ENCODE measurements around the gene RGMA. TPM values are rescaled to one million over a fixed set of nuclear protein-coding genes. Genes with fewer than 3 reads are reported as not detected.

The RGMA gene, protein sequence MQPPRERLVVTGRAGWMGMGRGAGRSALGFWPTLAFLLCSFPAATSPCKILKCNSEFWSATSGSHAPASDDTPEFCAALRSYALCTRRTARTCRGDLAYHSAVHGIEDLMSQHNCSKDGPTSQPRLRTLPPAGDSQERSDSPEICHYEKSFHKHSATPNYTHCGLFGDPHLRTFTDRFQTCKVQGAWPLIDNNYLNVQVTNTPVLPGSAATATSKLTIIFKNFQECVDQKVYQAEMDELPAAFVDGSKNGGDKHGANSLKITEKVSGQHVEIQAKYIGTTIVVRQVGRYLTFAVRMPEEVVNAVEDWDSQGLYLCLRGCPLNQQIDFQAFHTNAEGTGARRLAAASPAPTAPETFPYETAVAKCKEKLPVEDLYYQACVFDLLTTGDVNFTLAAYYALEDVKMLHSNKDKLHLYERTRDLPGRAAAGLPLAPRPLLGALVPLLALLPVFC
- total RNA-seq (2014; rRNA removed; shearing (Covaris generic)), result 0.42 TPM in 1 of 2 replicates, not detected in the other

DNA sequence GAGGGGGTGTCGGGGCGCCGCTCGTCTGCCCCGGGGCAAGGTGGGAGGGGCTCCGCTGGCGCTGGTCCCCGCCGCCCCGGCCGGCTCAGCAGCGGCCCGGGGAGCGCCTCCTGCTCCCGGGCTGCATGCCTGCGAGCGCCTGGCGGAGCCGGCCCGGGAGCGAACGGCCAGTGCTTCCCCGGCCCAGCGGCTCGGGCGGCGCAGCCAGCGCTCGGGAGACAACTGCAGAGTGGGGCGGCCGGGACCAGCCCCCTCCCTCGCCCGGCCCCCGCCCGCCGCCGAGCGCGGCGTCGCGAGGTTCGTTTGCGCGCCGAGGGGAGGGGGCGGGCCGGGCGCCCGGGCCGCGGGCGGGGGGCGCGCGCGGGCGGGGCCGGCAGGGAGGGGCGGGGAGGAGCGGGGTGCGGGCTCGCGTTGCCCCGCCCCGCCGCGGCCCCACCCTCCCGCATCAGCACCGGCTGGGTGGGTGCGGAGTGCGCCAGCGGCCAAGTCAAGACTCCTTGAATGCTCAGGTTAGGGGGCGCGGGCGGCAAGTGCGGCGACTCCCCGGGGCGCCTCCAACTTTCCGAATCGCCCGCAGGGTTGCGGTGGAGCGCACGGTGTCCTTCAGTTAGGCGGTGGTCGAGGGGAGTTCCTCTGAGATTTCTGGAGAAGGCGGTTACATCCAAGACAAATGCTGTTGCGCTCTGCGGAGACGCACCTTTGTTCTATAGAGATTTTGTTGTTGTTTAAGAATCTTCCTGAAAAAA lies at the start of gene RGMA:
TSS of gene RGMA (minus strand) at position 231 of the 746 bp plus-strand sequence. CDS start 279 bp downstream, outside the sequence.
- DNase-seq (ENCODE audit: low read depth), result peak; percentile 31

DNA sequence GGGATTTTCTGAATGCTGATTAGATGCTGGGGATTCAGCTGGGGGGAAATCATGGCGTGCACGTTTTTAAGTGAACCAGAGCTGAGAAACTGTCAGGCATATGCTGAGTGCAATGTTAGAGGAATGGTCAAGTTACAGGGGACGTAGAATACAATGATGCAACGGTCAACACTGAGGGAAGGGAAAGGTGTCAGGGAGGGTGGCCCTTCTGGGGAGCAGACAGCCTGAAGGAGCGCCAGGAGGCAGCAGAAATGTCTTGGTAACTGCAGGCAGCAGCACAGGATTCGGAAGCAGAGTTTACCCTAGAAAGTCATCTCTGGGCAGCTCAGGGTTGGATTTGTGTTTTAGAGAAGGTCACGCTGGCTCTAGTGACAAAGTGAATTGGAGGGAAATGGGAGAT lies 47.6 kb upstream of the RGMA start:
- no peak for DNase-seq (ENCODE audit: low read depth)

DNA sequence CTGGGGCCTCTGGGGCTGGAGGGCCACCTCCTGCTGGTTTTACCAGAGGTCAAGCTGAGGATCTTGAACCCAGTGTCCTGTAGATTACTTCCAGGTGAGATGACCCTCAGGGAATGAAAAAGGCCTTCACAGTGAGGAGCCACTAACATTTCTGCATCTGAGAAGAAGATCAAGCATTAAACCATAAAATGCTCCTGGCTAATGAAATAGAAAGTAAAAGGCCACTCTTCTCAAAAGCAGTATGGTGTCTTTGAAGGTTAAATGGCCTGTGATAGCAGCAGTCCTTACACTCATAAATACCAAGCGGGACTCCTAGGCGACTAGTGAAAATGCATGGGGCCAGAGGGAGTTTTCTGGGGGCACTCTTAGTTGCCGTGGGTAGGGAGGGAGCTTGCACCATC lies 47.0 kb upstream of the RGMA start:
- no peak for DNase-seq (ENCODE audit: low read depth)

DNA sequence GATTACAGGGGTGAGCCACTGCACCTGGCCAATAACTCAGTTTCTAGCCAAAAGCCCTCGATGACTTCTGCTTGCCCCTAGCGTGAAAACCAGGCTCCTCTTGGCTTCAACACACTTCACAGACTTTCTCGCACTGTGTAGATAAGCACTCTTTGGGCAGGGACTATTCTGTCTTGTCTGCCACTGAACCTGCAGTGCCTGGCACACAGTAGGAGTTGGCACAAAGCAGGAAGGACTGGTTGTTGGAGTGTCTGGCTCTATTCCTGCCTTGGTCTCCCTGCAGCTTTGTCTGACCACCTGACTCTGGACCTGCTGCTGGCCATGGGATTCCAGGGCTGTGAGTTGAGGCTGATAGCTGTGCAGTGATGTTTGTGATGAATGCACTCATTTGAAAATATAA lies 46.4 kb upstream of the RGMA start:
- no peak for DNase-seq (ENCODE audit: low read depth)

DNA sequence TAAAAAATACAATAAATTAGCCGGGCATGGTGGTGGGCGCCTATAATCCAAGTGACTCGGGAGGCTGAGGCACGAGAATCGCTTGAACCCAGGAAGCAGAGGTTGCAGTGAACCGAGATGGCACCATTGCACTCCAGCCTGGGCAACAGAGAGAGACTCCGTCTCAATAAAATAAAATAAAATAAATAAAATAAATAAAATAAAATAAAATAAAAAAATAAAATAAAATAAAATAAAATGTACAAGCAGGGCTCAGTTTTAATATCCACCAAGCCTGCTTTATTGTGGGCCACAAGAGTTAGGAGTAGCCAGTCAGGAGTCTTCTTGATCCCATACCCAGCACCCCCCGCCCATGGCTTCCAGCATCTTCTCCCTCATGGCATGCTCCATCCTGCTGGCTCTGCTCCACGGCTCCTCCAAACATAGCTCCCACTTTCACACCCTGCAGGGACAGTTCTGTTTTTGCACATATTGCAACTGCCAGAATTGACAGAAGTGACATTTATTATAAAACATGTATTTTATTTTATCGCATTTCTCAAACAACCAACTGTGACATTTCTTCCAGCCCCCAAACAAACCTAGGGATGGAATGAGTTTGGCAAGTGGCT lies 42.6 kb upstream of the RGMA start:
- no peak for DNase-seq (ENCODE audit: low read depth)

DNA sequence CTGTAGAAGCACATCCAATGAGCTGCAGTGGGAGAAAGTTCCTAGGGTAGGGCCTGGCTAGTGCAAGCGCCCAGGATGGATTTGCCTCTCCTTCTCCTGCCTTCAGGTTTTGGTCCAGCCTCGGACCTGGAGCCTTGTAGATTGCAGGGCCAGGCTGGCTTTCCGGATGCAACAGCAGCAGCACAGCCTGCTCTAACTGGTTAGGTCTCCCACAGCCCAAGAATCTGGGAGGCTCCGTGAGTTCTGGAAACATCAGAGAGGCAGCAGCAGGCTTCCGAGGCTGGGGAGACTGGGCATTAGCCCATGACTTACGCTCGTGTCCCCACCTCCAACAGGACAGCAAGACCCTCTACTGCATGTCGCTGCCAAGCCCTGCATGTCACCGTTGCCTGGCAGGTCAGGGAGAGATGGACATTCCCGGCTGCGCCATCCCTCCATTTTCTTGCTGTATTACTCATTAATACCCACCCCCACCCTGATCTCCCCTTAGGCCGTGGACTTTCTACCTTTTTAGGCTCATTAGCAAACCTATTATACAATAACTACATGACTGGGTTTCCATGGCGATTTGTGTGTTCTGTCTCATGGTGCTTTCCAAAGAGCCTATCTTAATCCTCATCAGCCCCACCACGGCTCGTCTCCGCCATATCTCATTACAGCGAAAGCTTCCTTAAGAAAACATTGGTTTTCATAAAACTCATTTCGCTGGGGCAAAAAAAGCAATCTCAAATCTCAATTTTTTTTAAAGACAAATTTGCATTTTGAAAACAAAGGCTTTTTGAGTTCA lies 40.9 kb upstream of the RGMA start:
- DNase-seq (ENCODE audit: low read depth), result no peak

DNA sequence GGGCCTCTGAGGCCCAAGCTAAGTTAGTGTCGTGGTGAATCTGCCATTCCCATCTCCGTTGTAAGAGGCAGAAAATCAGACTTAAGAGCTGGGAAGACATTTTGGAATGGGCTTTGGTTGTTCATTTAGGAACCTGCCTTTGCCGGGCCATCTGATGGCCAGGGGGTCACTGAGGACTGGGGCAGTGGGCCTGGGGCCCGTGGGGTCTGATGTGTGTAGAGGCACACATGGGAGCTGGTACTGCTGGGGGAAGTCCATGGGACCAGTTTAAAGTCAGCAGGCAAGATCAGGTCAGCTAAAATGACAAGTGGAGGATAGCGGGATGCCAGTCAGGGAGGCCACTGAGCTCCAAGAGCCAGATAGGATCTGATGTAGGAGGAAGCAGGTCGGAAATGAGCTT lies 38.3 kb upstream of the RGMA start:
- DNase-seq (ENCODE audit: low read depth), result no peak

DNA sequence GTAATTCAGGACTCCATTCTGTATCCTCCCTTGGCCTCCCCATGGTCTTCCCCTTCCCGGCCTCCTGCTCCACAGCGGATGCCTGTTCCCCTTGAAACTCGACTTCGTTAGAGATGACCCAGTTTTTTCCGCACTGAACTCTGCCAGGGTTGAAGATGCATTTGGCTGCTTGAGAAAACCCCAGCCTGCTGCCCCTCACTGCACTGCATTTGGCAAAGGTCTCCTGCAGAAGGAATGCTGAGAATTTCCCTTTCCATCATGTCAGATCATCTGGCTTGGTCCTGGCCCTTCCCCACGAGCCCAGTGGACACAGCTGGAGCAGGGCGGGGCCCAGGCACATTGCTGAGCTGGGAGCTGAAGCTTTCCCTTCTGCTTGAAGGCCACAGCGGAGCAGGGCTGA lies 37.6 kb upstream of the RGMA start:
- no peak for DNase-seq (ENCODE audit: low read depth)

DNA sequence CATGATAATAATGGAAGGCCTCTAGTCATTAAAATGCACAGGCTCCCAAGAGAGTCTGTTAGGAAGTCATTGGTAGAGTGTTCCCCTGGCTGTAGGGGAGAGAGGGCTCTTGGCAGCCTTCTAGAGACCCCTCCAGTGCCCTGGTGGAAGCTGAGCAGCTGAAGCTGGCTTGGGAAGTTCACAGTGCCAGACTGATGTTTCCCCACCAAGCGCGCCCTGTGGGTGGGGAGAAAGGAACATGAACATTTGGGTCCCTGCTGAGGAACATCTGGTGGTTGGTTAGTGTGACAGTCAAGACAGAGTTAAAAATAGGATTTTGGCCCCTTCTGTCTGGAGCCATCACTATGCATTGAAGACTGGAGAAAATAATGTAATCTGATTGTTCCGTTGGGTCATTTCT lies 37.1 kb upstream of the RGMA start:
- no peak for DNase-seq (ENCODE audit: low read depth)

DNA sequence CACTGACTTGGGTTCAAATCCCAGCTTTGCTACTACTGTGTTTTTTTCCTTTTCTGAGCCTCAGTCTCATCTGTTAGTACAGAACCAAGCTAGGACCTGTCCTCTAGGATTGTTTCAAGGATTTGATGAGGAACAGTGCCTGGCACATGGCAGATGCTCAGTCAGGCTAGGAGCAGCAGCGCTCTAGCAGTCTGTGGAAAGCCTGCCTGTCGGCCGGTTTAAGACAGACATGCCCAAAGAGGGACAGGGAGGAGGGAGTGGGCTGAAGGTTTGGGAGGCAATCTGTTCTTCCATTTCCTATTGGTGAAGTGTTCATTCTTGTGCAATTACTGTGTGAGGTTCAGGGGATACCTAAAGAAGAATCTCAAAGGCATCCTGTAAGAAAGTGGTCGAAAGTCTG lies 35.1 kb upstream of the RGMA start:
- DNase-seq (ENCODE audit: low read depth), result no peak

DNA sequence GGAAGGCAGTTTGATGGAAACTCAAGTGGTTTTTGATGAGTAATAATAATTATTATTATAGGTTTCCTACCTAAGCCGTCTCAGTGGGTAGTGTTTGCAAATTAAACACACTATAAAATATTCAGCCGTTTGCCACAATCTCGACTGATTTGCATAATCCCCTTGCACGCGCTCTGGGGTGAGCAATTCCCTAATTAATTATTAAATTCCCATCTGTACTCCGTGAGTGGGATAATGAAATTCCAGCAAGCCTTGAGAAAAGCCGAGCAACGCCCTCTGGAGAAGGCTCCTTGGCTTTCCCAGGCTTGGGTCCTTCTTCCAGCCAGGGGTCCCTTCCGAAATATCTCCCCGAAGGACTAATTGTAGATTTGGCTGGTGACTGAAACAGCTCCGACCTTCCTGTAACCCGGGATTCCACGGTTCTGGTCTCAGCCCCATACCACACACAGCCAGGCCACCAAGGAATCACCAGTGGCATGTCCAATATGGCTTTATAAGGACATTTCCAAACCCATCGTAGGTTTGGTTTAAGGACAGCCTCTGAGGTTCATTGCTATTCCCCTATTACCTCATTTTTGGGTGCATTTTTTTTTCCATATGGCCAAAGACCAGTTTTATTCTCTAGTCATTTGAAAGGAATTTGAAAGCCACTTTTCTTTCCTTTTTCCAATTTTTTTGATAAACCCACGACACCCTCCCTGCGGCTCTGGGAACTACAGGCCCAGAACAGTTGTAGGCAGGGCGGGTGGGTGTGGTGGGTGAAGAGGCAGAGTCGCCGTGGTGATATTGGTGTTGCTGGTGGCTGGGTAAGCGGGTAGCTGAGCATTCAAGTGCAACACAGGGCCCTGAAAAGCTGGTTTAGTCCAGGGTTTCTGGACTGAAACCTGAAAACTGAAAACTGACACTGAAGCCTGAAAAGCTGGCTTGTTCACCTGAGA lies 33.2 kb upstream of the RGMA start:
- DNase-seq (ENCODE audit: low read depth), result peak; percentile 17

DNA sequence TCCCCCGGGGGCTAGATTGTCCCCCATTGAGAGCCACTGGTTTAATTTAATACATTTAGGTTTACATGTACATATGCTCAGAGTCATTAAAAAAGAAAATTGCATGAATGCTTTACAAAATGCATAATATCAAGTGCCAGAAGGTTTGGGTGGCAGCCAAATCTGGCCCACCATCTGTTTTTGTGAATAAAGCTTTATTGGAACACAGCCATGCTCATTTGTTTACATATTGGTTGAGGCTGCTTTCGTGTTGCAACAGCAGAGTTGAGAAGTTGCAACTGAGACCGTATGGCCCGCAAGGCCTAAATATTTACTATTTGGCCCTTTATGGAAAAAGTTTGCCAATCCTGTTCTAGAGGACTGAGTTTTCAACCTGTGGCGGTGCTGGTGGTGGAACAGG lies 32.1 kb upstream of the RGMA start:
- DNase-seq (ENCODE audit: low read depth), result no peak

DNA sequence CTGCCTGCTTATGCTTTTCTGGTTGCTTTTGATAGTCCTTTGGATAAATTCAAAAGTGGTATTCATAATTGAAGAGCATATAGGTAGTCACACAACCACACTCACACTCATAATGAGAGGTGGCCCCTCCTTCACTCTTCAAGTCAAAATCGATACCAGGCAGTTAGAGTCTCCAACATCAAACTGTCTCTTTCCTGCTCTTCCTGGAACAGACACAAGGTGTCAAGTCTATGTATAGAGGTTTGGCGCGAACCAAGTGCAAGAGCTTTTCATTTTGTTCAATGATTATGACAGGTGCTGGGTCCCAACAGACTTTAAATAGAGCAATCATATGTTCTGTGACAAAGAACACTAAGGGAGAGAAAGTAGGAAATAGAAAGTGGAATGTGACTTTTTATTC lies 29.9 kb upstream of the RGMA start:
- no peak for DNase-seq (ENCODE audit: low read depth)

DNA sequence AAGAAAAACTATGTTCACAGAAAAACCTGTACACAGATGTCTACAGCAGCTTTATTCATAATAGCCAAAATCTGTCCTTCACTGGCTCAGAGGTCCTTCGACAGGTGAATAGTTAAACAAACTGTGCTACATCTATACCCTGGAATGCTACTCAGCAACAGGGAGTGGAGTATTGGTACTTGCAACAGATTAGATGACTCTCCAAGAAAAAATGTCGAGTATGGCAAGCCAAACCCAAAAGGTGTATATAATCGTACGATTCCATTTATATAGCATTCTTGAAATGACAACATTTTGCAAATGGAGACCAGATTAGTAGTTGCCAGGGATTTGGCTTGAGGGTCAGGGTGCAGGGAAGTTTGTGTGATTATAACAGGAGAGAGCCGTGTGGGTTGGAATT lies 22.4 kb upstream of the RGMA start:
- no peak for DNase-seq (ENCODE audit: low read depth)

DNA sequence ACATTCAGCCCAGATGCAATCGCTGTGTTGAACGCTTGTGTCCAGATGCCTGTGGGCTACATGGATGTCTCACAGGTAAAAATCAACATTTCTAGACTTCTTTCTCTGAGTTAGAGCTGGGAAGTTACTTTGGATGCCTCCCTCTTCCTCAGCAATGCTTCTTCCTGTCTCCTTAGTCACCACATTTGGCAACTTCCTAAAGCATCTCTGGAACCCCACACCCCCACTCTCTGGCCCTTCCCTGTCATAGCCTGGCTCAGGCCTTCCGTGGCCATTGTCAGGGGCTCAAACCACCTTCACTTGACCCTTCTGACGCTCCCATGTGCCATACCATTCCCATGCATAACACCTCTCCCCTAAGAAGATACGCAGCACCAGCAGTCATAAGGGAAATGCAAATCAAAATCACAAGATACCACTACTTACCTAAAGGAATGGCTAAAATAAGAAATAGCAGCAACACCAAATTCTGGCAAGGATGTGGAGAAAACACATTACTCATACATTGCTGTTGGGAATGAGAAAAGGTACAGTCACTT lies 21.6 kb upstream of the RGMA start:
- no peak for DNase-seq (ENCODE audit: low read depth)

DNA sequence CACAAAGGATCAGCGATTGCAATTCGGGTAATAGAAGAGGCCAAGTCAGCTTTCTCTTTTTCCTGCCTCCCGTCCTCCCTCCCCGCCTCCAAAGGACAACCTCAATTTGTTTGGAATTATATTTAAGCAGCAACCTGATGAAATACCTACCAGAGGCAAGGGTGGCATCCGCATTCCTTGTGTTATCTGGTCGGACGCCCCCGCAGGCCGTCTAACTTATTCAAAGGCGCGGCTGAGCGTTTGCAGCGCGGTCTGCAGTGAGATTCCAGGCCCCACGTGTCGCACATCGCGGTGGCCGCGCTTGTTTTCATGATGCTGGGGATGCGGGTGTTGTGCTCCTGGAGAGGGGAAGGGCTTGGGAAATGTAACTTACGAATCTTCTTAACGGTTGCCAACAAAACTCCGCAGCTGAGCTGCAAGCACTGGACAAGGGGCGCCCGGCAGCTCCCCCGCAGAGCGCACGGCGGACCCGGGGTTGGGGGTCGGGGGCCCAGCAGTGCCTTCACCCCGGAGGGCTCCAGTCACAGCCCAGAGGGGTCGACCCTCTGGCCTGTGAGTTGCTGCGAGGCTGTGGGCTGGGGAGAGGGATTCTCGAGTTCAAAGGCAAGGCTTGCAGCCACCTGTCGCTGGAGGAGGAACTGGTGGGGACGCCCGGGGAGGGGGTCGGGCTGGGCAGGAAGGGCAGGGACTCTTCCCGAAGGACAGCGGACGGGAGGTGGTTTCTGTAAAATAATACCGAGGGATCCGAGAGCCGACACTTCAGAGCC lies 20.5 kb upstream of the RGMA start:
- no peak for DNase-seq (ENCODE audit: low read depth)

DNA sequence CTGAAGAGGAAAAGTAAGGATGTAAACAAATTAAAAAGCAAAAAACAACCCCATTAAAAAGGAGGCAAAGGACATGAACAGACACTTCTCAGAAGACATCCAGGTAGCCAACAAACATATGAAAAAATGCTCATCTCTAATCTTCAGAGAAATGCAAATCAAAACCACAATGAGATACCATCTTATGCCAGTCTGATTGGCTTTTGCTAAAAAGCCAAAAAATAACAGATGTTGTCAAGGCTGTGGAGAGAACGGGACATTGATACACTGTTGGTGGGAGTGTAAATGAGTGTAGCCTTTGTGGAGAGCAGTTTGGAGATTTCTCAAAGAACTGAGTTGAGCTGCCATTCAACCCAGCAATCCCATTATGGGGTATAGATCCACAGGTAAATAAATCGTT lies 18.6 kb upstream of the RGMA start:
- no peak for DNase-seq (ENCODE audit: low read depth)

DNA sequence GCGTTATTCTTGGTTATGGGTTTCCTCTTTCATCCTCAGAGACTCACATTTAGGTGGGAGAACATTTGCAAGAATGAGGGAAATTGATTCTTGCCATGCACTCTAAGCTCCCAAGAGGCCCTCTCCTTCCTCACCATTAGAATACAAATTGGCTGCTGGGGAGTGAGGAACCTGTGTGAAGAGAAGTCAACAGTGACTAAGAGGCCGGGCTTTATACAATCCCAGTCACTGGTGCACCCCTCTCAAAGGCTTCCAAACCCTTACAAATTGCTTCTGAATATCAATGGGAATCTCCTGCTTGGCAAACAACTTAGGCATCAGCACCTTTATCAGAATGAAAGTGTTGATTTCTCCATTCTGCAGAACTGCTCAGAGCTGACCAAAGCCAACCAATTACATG lies 16.5 kb upstream of the RGMA start:
- DNase-seq (ENCODE audit: low read depth), result no peak

DNA sequence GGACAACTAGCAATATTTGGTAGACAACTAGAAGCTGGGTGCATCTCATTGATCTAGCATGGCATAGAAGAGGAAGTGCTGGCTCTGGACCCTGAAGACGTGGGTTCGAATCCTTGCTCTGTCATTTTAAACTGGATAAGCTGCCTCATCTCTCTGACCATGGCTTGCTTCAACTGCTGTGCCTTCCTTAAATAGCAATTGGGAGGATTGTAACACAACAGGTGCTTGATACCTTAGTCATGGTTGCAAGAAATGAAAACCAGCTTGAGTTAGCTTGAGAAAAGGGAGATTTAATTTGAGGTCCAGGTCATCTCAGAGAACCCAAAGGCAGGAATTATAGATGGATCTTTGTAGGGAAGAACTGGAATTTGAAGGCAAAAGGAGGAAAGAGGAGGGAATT lies 14.8 kb upstream of the RGMA start:
- no peak for DNase-seq (ENCODE audit: low read depth)

DNA sequence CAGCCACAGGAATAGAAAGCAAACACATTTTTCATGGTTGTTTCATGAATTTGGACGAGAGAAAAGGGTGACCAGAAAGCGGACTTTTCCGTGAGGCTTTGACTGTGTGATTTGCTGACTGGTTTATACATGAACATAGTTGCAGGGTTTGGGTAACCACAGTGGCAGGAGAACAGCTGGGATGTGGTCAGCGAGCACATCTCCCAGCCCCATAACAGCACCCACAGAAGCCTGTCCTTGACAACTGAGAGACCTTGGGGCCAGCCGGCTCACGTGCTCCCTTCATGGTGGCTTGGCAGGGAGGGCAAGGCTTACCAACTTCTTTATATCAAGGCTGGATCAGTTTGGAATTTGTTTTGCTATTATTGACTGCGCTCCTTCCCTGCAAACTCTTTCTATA lies 13.2 kb upstream of the RGMA start:
- no peak for DNase-seq (ENCODE audit: low read depth)

Data from Daoy (cell line).